ENCODE results near the gene ELMO1. TPM values are rescaled to one million over a fixed set of nuclear protein-coding genes. Genes with fewer than 3 reads are reported as not detected.

ELMO1 gene
- total RNA-seq, 2 donors from 2014 or later, result 10.9 to 56.0 TPM

DNA sequence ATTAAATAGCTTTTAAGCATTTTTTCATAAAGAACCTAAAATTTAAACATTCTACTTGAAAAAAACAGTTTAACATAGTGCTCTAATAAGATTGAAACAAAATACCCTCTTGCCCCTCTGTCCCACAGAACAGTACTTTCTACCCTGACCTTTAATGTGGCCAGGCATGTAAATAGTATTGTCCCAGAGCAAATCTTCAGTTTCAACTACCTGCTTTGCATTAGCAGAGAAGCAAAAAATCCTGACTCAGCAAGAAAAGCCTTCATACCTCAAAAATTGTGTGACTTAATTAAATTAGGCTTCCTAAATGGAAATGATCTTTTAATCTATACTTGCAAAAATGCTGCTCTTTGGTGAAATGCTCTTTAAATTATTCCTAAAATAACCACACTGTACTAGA lies 487.0 kb downstream of the ELMO1 start:
- ATAC-seq (no peak), DNase-seq (no peak)
- H3K27me3 ChIP-seq, result no peaks in the 10 kb centered on the region
- H3K27ac ChIP-seq, result no peak overlapping the region
- H3K36me3 ChIP-seq (replicated peaks in 1 of 2; ENCODE audit: insufficient read depth in 1 of 2, low read depth in 2 of 2), result no peaks in the 10 kb centered on the region
- peaks cover 30% of the 10 kb centered on the region for H3K4me1 ChIP-seq
- H3K9me3 ChIP-seq, result no peaks in the 10 kb centered on the region
- intact Hi-C loops (cut with DNase I), result no loop called here
- TF ChIP-seq POLR2A (IDR thresholded peaks at IDR 0.05), result no peak
- TF ChIP-seq, protein P1, sequence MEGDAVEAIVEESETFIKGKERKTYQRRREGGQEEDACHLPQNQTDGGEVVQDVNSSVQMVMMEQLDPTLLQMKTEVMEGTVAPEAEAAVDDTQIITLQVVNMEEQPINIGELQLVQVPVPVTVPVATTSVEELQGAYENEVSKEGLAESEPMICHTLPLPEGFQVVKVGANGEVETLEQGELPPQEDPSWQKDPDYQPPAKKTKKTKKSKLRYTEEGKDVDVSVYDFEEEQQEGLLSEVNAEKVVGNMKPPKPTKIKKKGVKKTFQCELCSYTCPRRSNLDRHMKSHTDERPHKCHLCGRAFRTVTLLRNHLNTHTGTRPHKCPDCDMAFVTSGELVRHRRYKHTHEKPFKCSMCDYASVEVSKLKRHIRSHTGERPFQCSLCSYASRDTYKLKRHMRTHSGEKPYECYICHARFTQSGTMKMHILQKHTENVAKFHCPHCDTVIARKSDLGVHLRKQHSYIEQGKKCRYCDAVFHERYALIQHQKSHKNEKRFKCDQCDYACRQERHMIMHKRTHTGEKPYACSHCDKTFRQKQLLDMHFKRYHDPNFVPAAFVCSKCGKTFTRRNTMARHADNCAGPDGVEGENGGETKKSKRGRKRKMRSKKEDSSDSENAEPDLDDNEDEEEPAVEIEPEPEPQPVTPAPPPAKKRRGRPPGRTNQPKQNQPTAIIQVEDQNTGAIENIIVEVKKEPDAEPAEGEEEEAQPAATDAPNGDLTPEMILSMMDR (IDR thresholded peaks at IDR 0.05), result no peak
- H3K4me3 ChIP-seq, result no peak overlapping the region

DNA sequence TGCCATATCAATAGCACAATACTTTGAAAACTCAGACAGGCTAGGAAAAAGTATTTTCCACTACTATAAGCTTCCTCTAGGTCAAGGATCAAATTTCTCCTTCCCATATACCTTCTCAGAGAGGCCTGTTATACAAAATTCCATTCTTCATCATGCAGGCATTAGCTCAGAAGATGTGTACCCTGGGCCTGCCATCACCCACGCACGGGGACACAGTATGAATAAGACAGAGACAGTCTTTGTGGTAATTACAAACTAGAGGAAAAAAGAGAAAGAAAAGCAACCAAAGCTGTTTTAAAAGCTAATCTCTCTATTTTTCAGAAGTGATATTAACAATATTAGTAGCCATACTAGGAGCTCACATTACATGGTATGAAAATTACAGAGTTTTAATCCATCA lies 487.6 kb downstream of the ELMO1 start:
- intact Hi-C loops (cut with DNase I), result no loop called here
- Histone ChIP-seq H3K27me3 (no peaks in the 10 kb centered on the region), H3K36me3 (replicated peaks in 1 of 2; ENCODE audit: insufficient read depth in 1 of 2, low read depth in 2 of 2) (no peaks in the 10 kb centered on the region), H3K9me3 (no peaks in the 10 kb centered on the region), H3K4me3 (no peak overlapping the region), H3K4me1 (peaks cover 24% of the 10 kb centered on the region), H3K27ac (no peak overlapping the region)
- DNase-seq (no peak), ATAC-seq (no peak)
- no peak for TF ChIP-seq POLR2A (IDR thresholded peaks at IDR 0.05)
- TF ChIP-seq, protein P1 (IDR thresholded peaks at IDR 0.05), result no peak
- WGBS, 2 donors, result 81 to 84% methylated on average over 2 of the region's 2 CpGs

DNA sequence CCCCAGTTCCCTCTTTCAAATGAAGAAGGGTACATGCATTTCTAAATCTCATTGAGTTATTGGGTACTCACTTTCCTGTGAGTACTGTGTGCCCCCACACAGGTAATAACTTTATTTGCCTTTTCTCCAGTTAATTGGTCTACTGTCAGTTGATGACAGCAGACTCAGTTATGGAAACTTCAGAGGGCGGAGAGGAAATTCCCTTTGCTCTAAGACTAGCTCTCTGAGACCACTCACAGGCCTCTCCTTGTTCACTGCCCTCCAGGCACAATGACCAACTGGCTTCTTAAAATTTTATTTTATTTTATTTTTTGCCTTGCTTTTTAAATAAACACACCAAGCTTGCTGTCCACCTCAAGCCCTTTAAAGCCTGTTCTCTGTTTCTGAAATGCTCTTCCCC lies 488.6 kb downstream of the ELMO1 start:
- TF ChIP-seq, protein P1 (IDR thresholded peaks at IDR 0.05), result no peak
- TF ChIP-seq POLR2A (IDR thresholded peaks at IDR 0.05), result no peak
- no peak for ATAC-seq
- 96 to 100% methylated on average over 1 of the region's 1 CpG for WGBS, 2 donors
- Histone ChIP-seq H3K27ac (no peak overlapping the region), H3K4me3 (no peak overlapping the region), H3K27me3 (no peaks in the 10 kb centered on the region), H3K36me3 (replicated peaks in 1 of 2; ENCODE audit: insufficient read depth in 1 of 2, low read depth in 2 of 2) (no peaks in the 10 kb centered on the region), H3K9me3 (no peaks in the 10 kb centered on the region), H3K4me1 (peaks cover 15% of the 10 kb centered on the region)
- no peak for DNase-seq
- intact Hi-C loops (cut with DNase I), result no loop called here

DNA sequence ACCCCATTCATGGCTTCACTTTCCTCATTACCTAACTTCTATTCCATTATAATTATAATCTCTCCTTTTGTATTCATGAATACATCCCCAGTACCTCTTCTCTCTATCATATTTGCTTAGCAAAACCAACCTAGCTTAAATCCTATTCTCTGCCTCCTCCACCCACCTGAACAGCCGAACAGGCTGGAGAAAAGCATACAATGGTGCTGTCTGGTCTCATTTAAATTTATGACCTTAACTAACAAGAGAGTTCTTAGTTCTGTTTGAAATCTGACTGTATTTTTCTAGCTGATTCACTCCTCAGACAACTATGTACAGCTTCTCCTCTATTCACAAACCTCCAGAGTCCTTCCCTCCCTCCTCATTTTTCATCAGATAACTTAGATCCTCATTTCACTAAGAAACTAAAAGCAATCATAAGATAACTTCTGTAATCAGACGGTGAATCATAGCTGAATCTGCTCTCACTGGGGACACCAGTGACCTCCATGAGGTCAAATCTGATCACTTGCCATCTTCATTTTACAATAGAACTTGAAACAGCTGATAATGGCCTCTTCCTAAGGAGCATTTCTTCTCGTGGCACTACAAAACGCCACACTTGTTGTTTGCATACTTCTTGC lies 490.4 kb downstream of the ELMO1 start:
- Histone ChIP-seq H3K27ac (no peak overlapping the region), H3K4me1 (peaks cover 13% of the 10 kb centered on the region), H3K27me3 (no peaks in the 10 kb centered on the region), H3K9me3 (no peaks in the 10 kb centered on the region), H3K36me3 (replicated peaks in 1 of 2; ENCODE audit: insufficient read depth in 1 of 2, low read depth in 2 of 2) (no peaks in the 10 kb centered on the region), H3K4me3 (no peak overlapping the region)
- intact Hi-C loops (cut with DNase I), result no loop called here
- TF ChIP-seq, protein P1 (IDR thresholded peaks at IDR 0.05), result no peak
- TF ChIP-seq POLR2A (IDR thresholded peaks at IDR 0.05), result no peak
- WGBS, 2 donors, result 75 to 83% methylated on average over 4 of the region's 4 CpGs
- ATAC-seq (no peak), DNase-seq (no peak)

DNA sequence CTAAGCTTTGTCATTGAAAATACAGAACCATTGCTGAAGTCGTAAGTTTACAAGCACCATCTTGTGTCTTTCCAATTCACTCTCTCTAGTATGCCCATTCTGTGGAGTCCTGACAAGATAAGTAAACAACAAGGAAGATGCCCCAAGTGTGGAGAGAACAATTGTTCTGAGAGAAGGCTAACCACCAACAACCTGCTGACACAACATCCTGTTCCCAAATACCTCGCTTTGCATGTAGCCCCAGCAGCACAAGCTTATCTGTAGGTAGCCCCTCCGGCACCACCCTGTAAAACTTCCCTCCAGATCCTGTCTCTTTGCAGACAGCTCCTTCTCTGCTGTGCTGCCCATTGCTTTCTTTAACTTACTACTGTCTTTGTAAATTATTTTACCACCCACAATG lies 491.0 kb downstream of the ELMO1 start:
- Histone ChIP-seq H3K4me1 (peaks cover 13% of the 10 kb centered on the region), H3K36me3 (replicated peaks in 1 of 2; ENCODE audit: insufficient read depth in 1 of 2, low read depth in 2 of 2) (no peaks in the 10 kb centered on the region), H3K4me3 (no peak overlapping the region), H3K9me3 (no peaks in the 10 kb centered on the region), H3K27me3 (no peaks in the 10 kb centered on the region), H3K27ac (no peak overlapping the region)
- intact Hi-C loops (cut with DNase I), result no loop called here
- ATAC-seq (no peak), DNase-seq (no peak)
- no peak for TF ChIP-seq POLR2A (IDR thresholded peaks at IDR 0.05)
- TF ChIP-seq, protein P1 (IDR thresholded peaks at IDR 0.05), result no peak
- 92 to 94% methylated on average over 3 of the region's 3 CpGs for WGBS, 2 donors

Data from body of pancreas (tissue), 4 donors.